IPS-20b (cell line): ENCODE results near the gene CASP7.
"Not testable (repeated sequence)": the region's sequence is repeated elsewhere in the genome, so short reads cannot be mapped to it uniquely, and the experiment has no call there.

Experiments
- H3K27ac ChIP-seq: one replicate; pipeline ENCODE4 v1.5.1; 2013; ENCODE audit warnings: low read length
- H3K27me3 ChIP-seq: 2 replicates; pipeline ENCODE4 v1.6.1; 2013; ENCODE audit warnings: mild to moderate bottlenecking, low read length, inconsistent platforms; ENCODE audit not compliant: insufficient read depth
- H3K36me3 ChIP-seq: 2 replicates; pipeline ENCODE4 v1.6.1; 2013; ENCODE audit warnings: low read depth, mild to moderate bottlenecking, inconsistent platforms, low read length, moderate library complexity; ENCODE audit not compliant: insufficient read depth
- H3K4me1 ChIP-seq: 2 replicates; pipeline ENCODE4 v1.6.1; 2013; ENCODE audit warnings: mild to moderate bottlenecking, control low read depth, inconsistent platforms, low read length, moderate library complexity; ENCODE audit not compliant: insufficient read depth
- H3K4me3 ChIP-seq: 2 replicates; pipeline ENCODE4 v1.5.1; 2013; ENCODE audit warnings: mild to moderate bottlenecking, low read length, inconsistent platforms
- H3K9ac ChIP-seq: 2 replicates; pipeline ENCODE4 v1.6.1; 2013; ENCODE audit warnings: low read depth, mild to moderate bottlenecking, inconsistent platforms, low read length, moderate library complexity
- H3K9me3 ChIP-seq: 2 replicates; pipeline ENCODE4 v1.6.1; 2013; ENCODE audit warnings: mild to moderate bottlenecking, low read depth, low read length, inconsistent platforms; ENCODE audit not compliant: insufficient read depth

Gene CASP7

DNA sequence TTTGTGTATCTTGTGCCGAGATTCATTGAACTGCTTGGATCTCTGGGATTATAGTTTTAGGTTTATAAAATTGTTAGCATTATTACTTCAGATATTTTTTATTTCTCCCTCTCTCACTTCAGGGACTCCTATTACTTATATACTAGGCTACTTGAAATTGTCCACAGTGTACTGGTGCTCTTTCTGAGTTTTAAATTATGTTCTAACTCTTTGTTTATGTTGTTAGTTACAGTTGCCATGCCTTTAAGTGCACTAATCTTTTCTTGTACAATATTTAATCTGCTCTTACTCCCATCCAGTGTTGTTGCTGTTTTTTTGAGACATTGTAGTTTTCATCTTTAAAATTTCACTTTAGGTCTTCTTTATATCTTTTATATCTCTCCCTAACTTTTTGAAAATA lies 84.9 kb downstream of the CASP7 start:
- Histone ChIP-seq H3K9ac (no peak overlapping the region), H3K9me3 (peaks cover 12% of the 10 kb centered on the region), H3K36me3 (no peaks in the 10 kb centered on the region), H3K27ac (no peak overlapping the region), H3K4me1 (no peaks in the 10 kb centered on the region), H3K27me3 (no peaks in the 10 kb centered on the region), H3K4me3 (no peak overlapping the region)

DNA sequence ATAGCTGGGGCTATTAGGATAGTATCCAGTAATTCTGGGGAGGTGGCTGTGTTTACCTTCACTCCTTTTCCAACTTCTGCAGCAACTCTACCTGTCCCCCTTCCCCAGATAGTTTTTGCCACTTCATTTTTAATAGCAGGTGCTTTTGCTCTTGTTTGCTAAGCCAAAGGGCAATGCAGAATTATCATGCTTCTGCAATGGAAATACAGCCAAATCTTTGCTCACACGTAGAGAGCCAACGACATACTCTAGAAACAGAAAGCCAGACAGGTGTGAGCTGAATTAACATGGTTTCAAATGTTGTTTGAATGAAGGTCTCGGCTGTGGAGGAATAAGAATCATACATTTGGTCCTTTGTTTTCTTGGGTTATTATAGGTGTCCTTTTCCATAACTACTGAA lies 86.2 kb downstream of the CASP7 start:
- Histone ChIP-seq H3K4me1 (no peaks in the 10 kb centered on the region), H3K27ac (no peak overlapping the region), H3K9me3 (peaks cover 12% of the 10 kb centered on the region), H3K9ac (no peak overlapping the region), H3K4me3 (no peak overlapping the region), H3K27me3 (no peaks in the 10 kb centered on the region), H3K36me3 (no peaks in the 10 kb centered on the region)

DNA sequence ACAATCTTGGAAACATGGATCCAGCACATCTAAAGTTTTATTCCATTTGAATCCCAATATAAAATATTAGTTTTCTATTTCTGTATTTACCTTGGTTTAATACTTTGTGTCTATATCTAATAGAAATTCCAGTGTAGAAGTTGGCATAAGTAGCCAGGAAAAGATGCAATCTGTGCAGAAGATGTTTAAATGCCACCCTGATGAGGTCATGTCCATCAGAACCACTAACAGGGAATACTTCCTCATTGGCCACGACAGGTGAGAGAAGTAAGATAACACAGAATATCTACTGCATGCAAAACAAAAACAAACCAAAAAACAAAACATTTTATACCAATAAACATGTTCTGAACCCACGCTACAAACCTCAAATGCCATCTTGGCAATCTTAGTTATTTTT lies 87.5 kb downstream of the CASP7 start:
- H3K9ac ChIP-seq: no peak overlapping the region
- peaks cover 12% of the 10 kb centered on the region for H3K9me3 ChIP-seq
- H3K36me3 ChIP-seq: no peaks in the 10 kb centered on the region
- no peak overlapping the region for H3K4me3 ChIP-seq
- no peak overlapping the region for H3K27ac ChIP-seq
- H3K4me1 ChIP-seq: no peaks in the 10 kb centered on the region
- no peaks in the 10 kb centered on the region for H3K27me3 ChIP-seq

DNA sequence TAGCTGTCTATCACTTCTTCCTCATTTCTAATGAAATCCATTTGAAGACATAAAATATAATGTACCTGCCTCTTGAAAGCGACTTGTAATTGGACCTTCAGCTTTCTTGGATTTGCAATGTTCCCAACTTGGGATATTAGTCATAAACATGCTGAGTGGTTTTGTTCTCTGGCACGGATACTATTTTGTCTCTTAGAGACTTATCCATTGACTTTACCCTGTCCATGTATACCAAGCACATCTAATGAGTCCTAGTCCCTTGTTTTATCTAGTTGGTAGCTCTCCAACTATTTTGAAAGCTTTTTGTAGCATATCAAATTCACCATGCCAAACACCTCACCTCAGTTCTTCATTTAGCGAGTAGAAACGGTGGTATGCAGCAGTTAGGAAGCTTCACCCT lies 90.6 kb downstream of the CASP7 start:
- H3K27ac ChIP-seq: no peak overlapping the region

DNA sequence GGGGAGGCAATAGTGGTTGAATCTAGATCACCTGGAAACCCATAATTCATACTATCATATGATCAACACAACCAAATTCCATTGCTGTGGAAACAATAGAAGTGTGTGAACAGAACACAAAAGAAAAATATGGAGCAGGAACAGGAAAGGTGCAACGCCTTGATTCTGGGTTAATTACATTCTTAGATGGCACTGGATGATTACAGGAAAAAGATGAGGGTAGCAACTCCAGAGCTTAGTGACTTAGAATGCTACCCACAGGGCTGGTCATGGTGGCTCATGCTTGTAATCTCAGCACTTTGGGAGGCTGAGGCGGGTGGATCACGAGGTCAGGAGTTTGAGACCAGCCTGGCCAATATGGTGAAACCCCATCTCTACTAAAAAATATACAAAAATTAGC lies 91.4 kb downstream of the CASP7 start:
- H3K4me3 ChIP-seq, H3K27me3 ChIP-seq: not testable (repeated sequence)

More for the DNA sequence above, 90.6 kb downstream of the CASP7 start:
- no peaks in the 10 kb centered on the region for H3K27me3 ChIP-seq
- H3K4me1 ChIP-seq: no peaks in the 10 kb centered on the region
- no peak overlapping the region for H3K4me3 ChIP-seq
- H3K9ac ChIP-seq: no peak overlapping the region
- no peaks in the 10 kb centered on the region for H3K9me3 ChIP-seq
- H3K36me3 ChIP-seq: no peaks in the 10 kb centered on the region

DNA sequence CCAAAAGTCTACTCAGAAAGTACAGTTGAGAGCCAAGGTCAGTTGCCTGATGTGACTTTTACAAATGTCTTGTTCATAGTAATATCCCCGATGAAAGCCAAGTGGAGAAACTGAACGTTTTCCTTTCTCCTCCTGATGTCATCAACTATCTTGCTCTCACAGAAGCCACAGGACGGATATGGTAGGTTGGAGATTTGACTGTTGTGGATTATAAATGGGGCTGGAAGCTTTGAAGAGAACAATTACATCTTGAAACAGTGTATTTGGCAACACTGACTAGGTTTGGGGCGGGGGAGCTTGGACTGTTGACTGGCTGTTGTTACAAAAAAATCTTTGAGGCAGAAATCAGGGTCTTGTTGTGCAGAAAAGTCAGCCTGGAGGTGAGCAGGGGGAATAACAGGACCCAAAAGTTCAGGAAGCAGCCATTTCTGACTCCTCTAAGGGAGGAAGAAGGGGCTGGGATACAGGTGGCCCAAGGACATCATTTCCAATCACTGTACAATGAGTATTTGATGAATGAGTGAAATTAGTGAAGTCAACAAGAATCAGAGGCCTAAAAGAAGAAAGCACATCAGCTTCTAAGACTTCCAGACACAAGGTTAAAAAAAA lies 96.1 kb downstream of the CASP7 start:
- no peaks in the 10 kb centered on the region for H3K9me3 ChIP-seq
- H3K27me3 ChIP-seq: no peaks in the 10 kb centered on the region
- H3K9ac ChIP-seq: no peak overlapping the region
- no peak overlapping the region for H3K27ac ChIP-seq
- no peaks in the 10 kb centered on the region for H3K36me3 ChIP-seq
- no peaks in the 10 kb centered on the region for H3K4me1 ChIP-seq
- H3K4me3 ChIP-seq: no peak overlapping the region

More for the DNA sequence above, 91.4 kb downstream of the CASP7 start:
- H3K36me3 ChIP-seq, H3K4me1 ChIP-seq, H3K27ac ChIP-seq, H3K9me3 ChIP-seq, H3K9ac ChIP-seq: not testable (repeated sequence)

DNA sequence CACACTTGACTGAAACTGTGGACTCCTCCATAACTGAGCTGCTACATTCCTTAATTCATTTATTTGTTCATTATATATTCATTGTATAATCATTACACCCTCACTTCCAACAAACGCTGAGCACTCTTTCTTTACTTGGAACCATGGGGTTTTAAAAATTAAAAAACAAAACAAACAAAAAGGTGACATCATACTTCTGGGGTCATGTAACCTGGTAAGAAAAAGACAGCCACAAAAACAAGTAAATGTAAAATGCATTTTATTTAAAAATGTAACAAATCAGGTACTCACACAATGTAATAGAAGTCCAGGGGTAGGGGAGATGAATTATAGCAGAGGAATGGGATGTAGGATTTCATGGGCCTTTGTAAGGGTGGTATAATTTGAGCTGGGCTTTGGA lies 96.8 kb downstream of the CASP7 start:
- H3K36me3 ChIP-seq: no peaks in the 10 kb centered on the region
- no peak overlapping the region for H3K27ac ChIP-seq
- no peak overlapping the region for H3K9ac ChIP-seq
- H3K9me3 ChIP-seq: no peaks in the 10 kb centered on the region
- no peaks in the 10 kb centered on the region for H3K27me3 ChIP-seq
- H3K4me1 ChIP-seq: no peaks in the 10 kb centered on the region
- no peak overlapping the region for H3K4me3 ChIP-seq
